Epithelial cell of prostate (primary cell): ENCODE data around the gene FMN2.

ENCODE experiments used
- DNase-seq: peaks from one replicate; pipeline ENCODE4 v3.0.0-alpha.2; 2011; ENCODE audit warnings: low read depth, low spot score
- H3K27ac ChIP-seq: fragments of 450-650 bp; 2 replicates; pipeline ENCODE4 v1.5.1; 2017; ENCODE audit warnings: mild to moderate bottlenecking

FMN2 gene

GRCh38 chr1:240189386-240189989 lies 97.8 kb downstream of the FMN2 start:
- DNase-seq, result no peak
- H3K27ac ChIP-seq, result no peak overlapping the region

- DNase-seq, result no peak
Measured at GRCh38 chr1:240190881-240191401, 99.3 kb downstream of the FMN2 start.

GRCh38 chr1:240192851-240193250 lies 101.2 kb downstream of the FMN2 start:
- DNase-seq, result no peak
- no peak overlapping the region for H3K27ac ChIP-seq

More at GRCh38 chr1:240190881-240191401, 99.3 kb downstream of the FMN2 start:
- H3K27ac ChIP-seq, result no peak overlapping the region

- no peak for DNase-seq
- H3K27ac ChIP-seq, result no peak overlapping the region
Measured at GRCh38 chr1:240193679-240194078, 102.0 kb downstream of the FMN2 start.

GRCh38 chr1:240194120-240194519 lies 102.4 kb downstream of the FMN2 start:
- no peak overlapping the region for H3K27ac ChIP-seq
- DNase-seq, result no peak

GRCh38 chr1:240198376-240198775 lies 106.7 kb downstream of the FMN2 start:
- H3K27ac ChIP-seq, result no peak overlapping the region
- no peak for DNase-seq

- H3K27ac ChIP-seq, result no peak overlapping the region
- DNase-seq, result no peak
Measured at GRCh38 chr1:240199758-240200645, 108.3 kb downstream of the FMN2 start.

- H3K27ac ChIP-seq, result no peak overlapping the region
Measured at GRCh38 chr1:240201931-240202330, 110.2 kb downstream of the FMN2 start.

GRCh38 chr1:240207073-240207709 lies 115.5 kb downstream of the FMN2 start:
- no peak for DNase-seq
- no peak overlapping the region for H3K27ac ChIP-seq

More at GRCh38 chr1:240201931-240202330, 110.2 kb downstream of the FMN2 start:
- DNase-seq, result no peak

- no peak for DNase-seq
- no peak overlapping the region for H3K27ac ChIP-seq
Measured at GRCh38 chr1:240210026-240210425, 118.3 kb downstream of the FMN2 start.

- no peak for DNase-seq
- no peak overlapping the region for H3K27ac ChIP-seq
Measured at GRCh38 chr1:240212556-240212955, 120.9 kb downstream of the FMN2 start.

- no peak for DNase-seq
- no peak overlapping the region for H3K27ac ChIP-seq
Measured at GRCh38 chr1:240217403-240217802, 125.7 kb downstream of the FMN2 start.

- H3K27ac ChIP-seq, result no peak overlapping the region
- DNase-seq, result no peak
Measured at GRCh38 chr1:240219104-240219503, 127.4 kb downstream of the FMN2 start.

- DNase-seq, result no peak
Measured at GRCh38 chr1:240226102-240226501, 134.4 kb downstream of the FMN2 start.

GRCh38 chr1:240230816-240231215 lies 139.1 kb downstream of the FMN2 start:
- DNase-seq, result no peak

More at GRCh38 chr1:240226102-240226501, 134.4 kb downstream of the FMN2 start:
- H3K27ac ChIP-seq, result no peak overlapping the region

GRCh38 chr1:240232530-240232929 lies 140.8 kb downstream of the FMN2 start:
- no peak for DNase-seq
- H3K27ac ChIP-seq, result no peak overlapping the region

More at GRCh38 chr1:240230816-240231215, 139.1 kb downstream of the FMN2 start:
- H3K27ac ChIP-seq, result no peak overlapping the region

GRCh38 chr1:240234485-240235210 lies 143.0 kb downstream of the FMN2 start:
- no peak for DNase-seq
- no peak overlapping the region for H3K27ac ChIP-seq

GRCh38 chr1:240235521-240236288 lies 144.0 kb downstream of the FMN2 start:
- H3K27ac ChIP-seq, result no peak overlapping the region
- no peak for DNase-seq

GRCh38 chr1:240237305-240237721 lies 145.6 kb downstream of the FMN2 start:
- no peak for DNase-seq
- H3K27ac ChIP-seq, result no peak overlapping the region
